Natural killer cell (primary cell): ENCODE data around the gene FBXO46. TPM values are rescaled to one million over a fixed set of nuclear protein-coding genes. Genes with fewer than 3 reads are reported as not detected.

ENCODE experiments used
- ATAC-seq, 3 donors: fragments of 150-1000 bp in 2 of 3; fragments of 200-7000 bp in 1 of 3; cut with Tn5 transposase; 1 replicate in 1 of 3; 2 replicates in 2 of 3; pipeline ENCODE4 v1.10.0; 2021; ENCODE audit warnings: mild to moderate bottlenecking in 2 of 3, moderate library complexity in 2 of 3
- DNase-seq, 2 donors: peaks; one replicate each; pipeline versions ENCODE4 v3.0.0 to v3.0.0-alpha.2; 2013 to 2021; ENCODE audit warnings: mixed read lengths in 1 of 2
- H3K27ac ChIP-seq: one replicate; pipeline ENCODE4 v1.5.1; 2013; ENCODE audit warnings: mild to moderate bottlenecking, low read length
- H3K27me3 ChIP-seq: one replicate; pipeline ENCODE4 v1.6.1; 2013; ENCODE audit warnings: low read length; ENCODE audit not compliant: control insufficient read depth, insufficient read depth
- H3K36me3 ChIP-seq: one replicate; pipeline ENCODE4 v1.6.1; 2013; ENCODE audit warnings: low read length; ENCODE audit not compliant: control insufficient read depth, insufficient read depth
- H3K4me1 ChIP-seq: one replicate; pipeline ENCODE4 v1.6.1; 2013; ENCODE audit warnings: low read length; ENCODE audit not compliant: control insufficient read depth, insufficient read depth
- H3K4me3 ChIP-seq: one replicate; pipeline ENCODE4 v1.5.1; 2013; ENCODE audit warnings: low read length
- H3K9me3 ChIP-seq: one replicate; pipeline ENCODE4 v1.6.1; 2013; ENCODE audit warnings: low read length; ENCODE audit not compliant: control insufficient read depth, insufficient read depth
- H3K27ac Mint-ChIP-seq, 2 donors: one replicate each; pipeline ENCODE4 v1.8.0; 2022; ENCODE audit warnings: mild to moderate bottlenecking in 2 of 2, mixed read lengths in 2 of 2, moderate library complexity in 1 of 2
- H3K27me3 Mint-ChIP-seq, 2 donors: one replicate each; pipeline ENCODE4 v1.8.0; 2022; ENCODE audit warnings: low read depth in 2 of 2, mixed read lengths in 2 of 2
- H3K36me3 Mint-ChIP-seq: one replicate; pipeline ENCODE4 v1.8.0; 2022; ENCODE audit warnings: mixed read lengths
- H3K4me1 Mint-ChIP-seq, 2 donors: one replicate each; pipeline ENCODE4 v1.8.0; 2022; ENCODE audit warnings: mixed read lengths in 2 of 2
- H3K4me3 Mint-ChIP-seq: one replicate; pipeline ENCODE4 v1.8.0; 2022; ENCODE audit warnings: mild to moderate bottlenecking, moderate library complexity, mixed read lengths
- H3K9me3 Mint-ChIP-seq, 2 donors: one replicate each; pipeline ENCODE4 v1.8.0; 2022; ENCODE audit warnings: mixed read lengths in 2 of 2
- WGBS: methylation state at CpG from one replicate; pipeline ENCODE4 v1.1.7; 2013; ENCODE audit warnings: missing lambda C conversion rate; ENCODE audit not compliant: insufficient coverage; 5-methylcytosine and 5-hydroxymethylcytosine counted together
- intact Hi-C: fragments of 100-400 bp; cut with micrococcal nuclease; formaldehyde crosslinking; loops from one replicate; pipeline ENCODE4 v1.14.2; 2022
- total RNA-seq, 4 donors: library from RNA; stranded (reverse); fragments of 120-200 nt in 1 of 4; gene quantifications; one replicate each; pipeline versions ENCODE4 v1.2.3 to v1.2.4, GENCODE V29; 2013 to 2022
- TF ChIP-seq, protein P1 (sequence below): fragments of 200-600 bp; IDR thresholded peaks from one replicate; pipeline ENCODE4 v1.8.0; 2022; ENCODE audit warnings: antibody characterized with exemption

Gene FBXO46
- total RNA-seq, 3 donors from 2014 or later (not counting 1 experiment from before 2014, with no cell fraction given): 24.8 to 35.7 (median 31.1) TPM

DNA sequence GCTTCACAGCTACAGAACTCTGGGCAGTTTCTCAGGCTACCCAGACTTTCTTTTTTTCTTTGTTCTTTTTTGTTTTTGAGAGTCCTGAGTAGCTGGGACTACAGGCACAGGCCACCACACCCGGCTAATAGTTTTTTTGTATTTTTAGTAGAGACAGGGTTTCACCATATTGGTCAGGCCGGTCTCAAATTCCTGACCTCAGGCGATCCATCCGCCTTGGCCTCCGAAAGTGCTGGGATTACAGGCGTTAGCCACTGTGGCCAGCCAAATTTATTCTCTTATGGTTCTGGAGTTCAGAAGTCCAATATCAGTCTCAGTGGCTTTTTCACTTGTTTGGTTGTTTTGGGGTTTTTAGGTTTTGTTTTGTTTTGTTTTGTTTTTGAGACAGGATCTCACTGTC lies 14.9 kb upstream of the FBXO46 start:
- no peaks in the 10 kb centered on the region for H3K36me3 ChIP-seq
- H3K27me3 Mint-ChIP-seq: peaks cover 8 to 17% of the 10 kb centered on the region in 2 donors
- H3K4me1 Mint-ChIP-seq: no peaks in the 10 kb centered on the region
- TF ChIP-seq, protein P1, sequence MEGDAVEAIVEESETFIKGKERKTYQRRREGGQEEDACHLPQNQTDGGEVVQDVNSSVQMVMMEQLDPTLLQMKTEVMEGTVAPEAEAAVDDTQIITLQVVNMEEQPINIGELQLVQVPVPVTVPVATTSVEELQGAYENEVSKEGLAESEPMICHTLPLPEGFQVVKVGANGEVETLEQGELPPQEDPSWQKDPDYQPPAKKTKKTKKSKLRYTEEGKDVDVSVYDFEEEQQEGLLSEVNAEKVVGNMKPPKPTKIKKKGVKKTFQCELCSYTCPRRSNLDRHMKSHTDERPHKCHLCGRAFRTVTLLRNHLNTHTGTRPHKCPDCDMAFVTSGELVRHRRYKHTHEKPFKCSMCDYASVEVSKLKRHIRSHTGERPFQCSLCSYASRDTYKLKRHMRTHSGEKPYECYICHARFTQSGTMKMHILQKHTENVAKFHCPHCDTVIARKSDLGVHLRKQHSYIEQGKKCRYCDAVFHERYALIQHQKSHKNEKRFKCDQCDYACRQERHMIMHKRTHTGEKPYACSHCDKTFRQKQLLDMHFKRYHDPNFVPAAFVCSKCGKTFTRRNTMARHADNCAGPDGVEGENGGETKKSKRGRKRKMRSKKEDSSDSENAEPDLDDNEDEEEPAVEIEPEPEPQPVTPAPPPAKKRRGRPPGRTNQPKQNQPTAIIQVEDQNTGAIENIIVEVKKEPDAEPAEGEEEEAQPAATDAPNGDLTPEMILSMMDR: no peak
- H3K4me3 ChIP-seq: no peak overlapping the region
- H3K27ac ChIP-seq: no peak overlapping the region
- H3K36me3 Mint-ChIP-seq: no peaks in the 10 kb centered on the region
- no peaks in the 10 kb centered on the region for H3K9me3 ChIP-seq
- no peak for ATAC-seq
- intact Hi-C loops: no loop called here
- no peak overlapping the region for H3K4me3 Mint-ChIP-seq
- DNase-seq: no peak
- 93% methylated on average over 6 of the region's 6 CpGs for WGBS
- no peak overlapping the region for H3K27ac Mint-ChIP-seq
- no peaks in the 10 kb centered on the region for H3K9me3 Mint-ChIP-seq
- H3K27me3 ChIP-seq: no peaks in the 10 kb centered on the region
- H3K4me1 ChIP-seq: no peaks in the 10 kb centered on the region

DNA sequence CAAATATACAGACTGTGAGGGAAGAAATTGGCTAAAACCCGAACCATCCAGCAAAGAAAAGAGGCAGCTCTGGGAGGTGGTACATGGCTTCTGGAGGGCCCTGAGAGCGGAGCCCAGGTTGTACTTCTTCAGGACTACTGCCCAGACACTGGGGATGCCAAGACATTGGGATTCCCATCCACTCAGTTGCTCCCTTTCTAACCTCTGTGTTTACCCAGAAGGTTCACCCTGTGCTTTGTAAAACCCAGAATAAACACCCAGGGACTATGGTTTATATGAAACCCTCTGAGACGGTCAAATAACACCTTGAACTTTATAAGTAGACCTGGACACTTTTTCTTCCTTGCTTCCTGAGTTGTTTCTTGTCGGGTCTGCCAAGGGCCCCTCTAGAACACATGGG lies 12.3 kb upstream of the FBXO46 start:
- no peaks in the 10 kb centered on the region for H3K4me1 Mint-ChIP-seq
- H3K4me3 ChIP-seq: no peak overlapping the region
- H3K36me3 Mint-ChIP-seq: no peaks in the 10 kb centered on the region
- no peaks in the 10 kb centered on the region for H3K9me3 Mint-ChIP-seq
- intact Hi-C loops: no loop called here
- TF ChIP-seq, protein P1: no peak
- no peaks in the 10 kb centered on the region for H3K36me3 ChIP-seq
- H3K9me3 ChIP-seq: no peaks in the 10 kb centered on the region
- H3K27me3 Mint-ChIP-seq: peaks cover 8 to 17% of the 10 kb centered on the region in 2 donors
- DNase-seq (no peak), ATAC-seq (no peak)
- no peak overlapping the region for H3K27ac ChIP-seq
- no peaks in the 10 kb centered on the region for H3K4me1 ChIP-seq
- no peak overlapping the region for H3K27ac Mint-ChIP-seq
- no peak overlapping the region for H3K4me3 Mint-ChIP-seq
- WGBS: 79% methylated on average over 2 of the region's 4 CpGs
- H3K27me3 ChIP-seq: no peaks in the 10 kb centered on the region

DNA sequence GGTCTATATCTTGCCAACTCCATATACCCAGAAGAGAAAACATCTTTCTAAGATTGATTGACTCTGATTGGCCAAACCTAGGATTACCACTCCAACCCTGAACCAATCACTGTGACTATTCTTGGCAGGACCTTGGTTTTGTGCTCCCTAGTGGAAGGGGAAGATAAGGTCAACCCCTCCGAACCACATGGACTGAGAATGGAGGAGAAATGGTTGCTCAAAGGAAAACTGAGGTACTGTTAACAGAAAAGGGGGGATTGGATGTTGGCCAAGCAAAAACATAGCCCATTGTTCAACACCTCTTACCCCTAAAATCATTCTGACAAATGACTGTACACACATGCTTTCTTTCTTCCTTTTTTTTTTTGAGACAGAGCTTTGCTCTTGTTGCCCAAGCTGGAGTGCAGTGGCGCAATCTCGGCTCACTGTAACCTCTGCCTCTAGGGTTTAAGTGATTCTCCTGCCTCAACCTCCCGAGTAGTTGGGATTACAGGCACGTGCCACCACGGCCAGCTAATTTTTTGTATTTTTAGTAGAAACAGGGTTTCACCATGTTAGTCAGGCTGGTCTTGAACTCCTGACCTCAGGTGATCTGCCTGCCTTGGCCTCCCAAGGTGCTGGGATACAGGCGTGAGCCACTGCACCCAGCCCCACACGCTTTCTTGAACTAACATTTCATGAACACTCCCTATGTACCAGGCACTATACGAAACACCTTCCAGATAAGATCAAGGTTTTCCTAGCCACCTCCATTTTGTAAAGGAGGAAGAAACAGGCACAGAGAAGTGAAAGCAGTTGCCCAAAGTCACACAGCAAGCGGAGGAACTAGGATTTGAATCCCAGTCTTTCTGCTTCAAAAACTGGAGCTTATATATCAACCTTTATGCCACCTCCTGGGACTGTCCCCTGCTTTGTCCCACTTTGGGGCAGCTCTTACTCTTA lies 9.1 kb upstream of the FBXO46 start:
- 87% methylated on average over 10 of the region's 10 CpGs for WGBS
- intact Hi-C loops: no loop called here
- Histone ChIP-seq H3K4me1 (no peaks in the 10 kb centered on the region), H3K4me3 (no peak overlapping the region), H3K9me3 (no peaks in the 10 kb centered on the region), H3K27ac (no peak overlapping the region), H3K27me3 (no peaks in the 10 kb centered on the region), H3K36me3 (no peaks in the 10 kb centered on the region)
- H3K9me3 Mint-ChIP-seq: no peaks in the 10 kb centered on the region
- TF ChIP-seq, protein P1: no peak
- H3K4me3 Mint-ChIP-seq: no peak overlapping the region
- H3K27me3 Mint-ChIP-seq: peaks cover 4 to 8% of the 10 kb centered on the region in 2 donors
- H3K4me1 Mint-ChIP-seq: no peaks in the 10 kb centered on the region
- H3K27ac Mint-ChIP-seq: no peak overlapping the region
- ATAC-seq (no peak), DNase-seq (no peak)
- no peaks in the 10 kb centered on the region for H3K36me3 Mint-ChIP-seq
